SH-SY5Y (cell line): ENCODE measurements around the gene HYOU1.

ENCODE experiments used
- GATA2 ChIP-seq: IDR thresholded peaks from 2 replicates; pipeline ENCODE4 v1.6.1; 2011; ENCODE audit warnings: mild to moderate bottlenecking, low read depth, low read length
- GATA3 ChIP-seq: IDR thresholded peaks from 2 replicates; pipeline ENCODE4 v1.6.1; 2011; ENCODE audit warnings: low read depth, mild to moderate bottlenecking, low read length, moderate library complexity

- no peak for TF ChIP-seq GATA2
- no peak for TF ChIP-seq GATA3
Observed at GRCh38 chr11:119067371-119068222, 10.6 kb upstream of the HYOU1 start, which contains the start of gene VPS11.
